Measurements from ENCODE around the gene SLC9A5.

The SLC9A5 gene, protein sequence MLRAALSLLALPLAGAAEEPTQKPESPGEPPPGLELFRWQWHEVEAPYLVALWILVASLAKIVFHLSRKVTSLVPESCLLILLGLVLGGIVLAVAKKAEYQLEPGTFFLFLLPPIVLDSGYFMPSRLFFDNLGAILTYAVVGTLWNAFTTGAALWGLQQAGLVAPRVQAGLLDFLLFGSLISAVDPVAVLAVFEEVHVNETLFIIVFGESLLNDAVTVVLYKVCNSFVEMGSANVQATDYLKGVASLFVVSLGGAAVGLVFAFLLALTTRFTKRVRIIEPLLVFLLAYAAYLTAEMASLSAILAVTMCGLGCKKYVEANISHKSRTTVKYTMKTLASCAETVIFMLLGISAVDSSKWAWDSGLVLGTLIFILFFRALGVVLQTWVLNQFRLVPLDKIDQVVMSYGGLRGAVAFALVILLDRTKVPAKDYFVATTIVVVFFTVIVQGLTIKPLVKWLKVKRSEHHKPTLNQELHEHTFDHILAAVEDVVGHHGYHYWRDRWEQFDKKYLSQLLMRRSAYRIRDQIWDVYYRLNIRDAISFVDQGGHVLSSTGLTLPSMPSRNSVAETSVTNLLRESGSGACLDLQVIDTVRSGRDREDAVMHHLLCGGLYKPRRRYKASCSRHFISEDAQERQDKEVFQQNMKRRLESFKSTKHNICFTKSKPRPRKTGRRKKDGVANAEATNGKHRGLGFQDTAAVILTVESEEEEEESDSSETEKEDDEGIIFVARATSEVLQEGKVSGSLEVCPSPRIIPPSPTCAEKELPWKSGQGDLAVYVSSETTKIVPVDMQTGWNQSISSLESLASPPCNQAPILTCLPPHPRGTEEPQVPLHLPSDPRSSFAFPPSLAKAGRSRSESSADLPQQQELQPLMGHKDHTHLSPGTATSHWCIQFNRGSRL

GRCh38 chr16:67248401-67249177 lies at the start of gene SLC9A5:
SLC9A5 (plus strand) TSS chr16:67248979; CDS start chr16:67249015, 36 bp downstream.
- peak within 1 kb of the TSS; percentile 19 for H3K27ac ChIP-seq (ENCODE audit: low read length)

GRCh38 chr16:67199011-67199807 lies 49.6 kb upstream of the SLC9A5 start, which contains the start of gene ELMO3:
ELMO3 (plus strand) TSS chr16:67199131; CDS start chr16:67199327, 196 bp downstream.
- no peaks in the 10 kb centered on the region for H4K20me1 ChIP-seq (ENCODE audit: insufficient read depth, low read length)
- no peaks in the 10 kb centered on the region for H3K9me3 ChIP-seq (ENCODE audit: insufficient read depth, low read length)
- no peaks in the 10 kb centered on the region for H3K4me1 ChIP-seq (ENCODE audit: low read length)
- H3K79me2 ChIP-seq (ENCODE audit: low read length) = peaks cover 6% of the 10 kb centered on the region
- H3K36me3 ChIP-seq (replicated peaks; ENCODE audit: low read depth, low read length) = peaks cover 58% of the 10 kb centered on the region
- H3K27ac ChIP-seq (ENCODE audit: low read length) = no peak within 1 kb of the TSS
- no peak within 1 kb of the TSS for H2AFZ ChIP-seq (ENCODE audit: low read depth, low read length)
- TF ChIP-seq, protein P1, sequence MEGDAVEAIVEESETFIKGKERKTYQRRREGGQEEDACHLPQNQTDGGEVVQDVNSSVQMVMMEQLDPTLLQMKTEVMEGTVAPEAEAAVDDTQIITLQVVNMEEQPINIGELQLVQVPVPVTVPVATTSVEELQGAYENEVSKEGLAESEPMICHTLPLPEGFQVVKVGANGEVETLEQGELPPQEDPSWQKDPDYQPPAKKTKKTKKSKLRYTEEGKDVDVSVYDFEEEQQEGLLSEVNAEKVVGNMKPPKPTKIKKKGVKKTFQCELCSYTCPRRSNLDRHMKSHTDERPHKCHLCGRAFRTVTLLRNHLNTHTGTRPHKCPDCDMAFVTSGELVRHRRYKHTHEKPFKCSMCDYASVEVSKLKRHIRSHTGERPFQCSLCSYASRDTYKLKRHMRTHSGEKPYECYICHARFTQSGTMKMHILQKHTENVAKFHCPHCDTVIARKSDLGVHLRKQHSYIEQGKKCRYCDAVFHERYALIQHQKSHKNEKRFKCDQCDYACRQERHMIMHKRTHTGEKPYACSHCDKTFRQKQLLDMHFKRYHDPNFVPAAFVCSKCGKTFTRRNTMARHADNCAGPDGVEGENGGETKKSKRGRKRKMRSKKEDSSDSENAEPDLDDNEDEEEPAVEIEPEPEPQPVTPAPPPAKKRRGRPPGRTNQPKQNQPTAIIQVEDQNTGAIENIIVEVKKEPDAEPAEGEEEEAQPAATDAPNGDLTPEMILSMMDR (IDR thresholded peaks at IDR 0.05; ENCODE audit: low read depth, low read length) = no peak
- TF ChIP-seq EZH2phosphoT487 (IDR thresholded peaks at IDR 0.05; ENCODE audit: low read depth) = no peak
- H3K9ac ChIP-seq (ENCODE audit: low read length) = no peak within 1 kb of the TSS
- H3K4me3 ChIP-seq (ENCODE audit: low read length) = no peak within 1 kb of the TSS
- H3K4me2 ChIP-seq (ENCODE audit: low read length) = no peak within 1 kb of the TSS
- H3K27me3 ChIP-seq (ENCODE audit: low read depth, low read length) = no peaks in the 10 kb centered on the region

More at GRCh38 chr16:67248401-67249177, at the start of gene SLC9A5:
- Histone ChIP-seq H3K4me2 (ENCODE audit: low read length) (peak within 1 kb of the TSS; percentile 97), H2AFZ (ENCODE audit: low read depth, low read length) (peak within 1 kb of the TSS; percentile 71), H3K4me3 (ENCODE audit: low read length) (peak within 1 kb of the TSS; percentile 95), H3K4me1 (ENCODE audit: low read length) (peaks cover 38% of the 10 kb centered on the region), H3K27me3 (ENCODE audit: low read depth, low read length) (no peaks in the 10 kb centered on the region), H3K79me2 (ENCODE audit: low read length) (peaks cover 13% of the 10 kb centered on the region), H4K20me1 (ENCODE audit: insufficient read depth, low read length) (no peaks in the 10 kb centered on the region), H3K36me3 (replicated peaks; ENCODE audit: low read depth, low read length) (no peaks in the 10 kb centered on the region), H3K9me3 (ENCODE audit: insufficient read depth, low read length) (no peaks in the 10 kb centered on the region), H3K9ac (ENCODE audit: low read length) (peak within 1 kb of the TSS; percentile 90)
- TF ChIP-seq, protein P1 (IDR thresholded peaks at IDR 0.05; ENCODE audit: low read depth, low read length) = peak; percentile 25; the same call in 1 of the 2 replicates
- no peak for TF ChIP-seq EZH2phosphoT487 (IDR thresholded peaks at IDR 0.05; ENCODE audit: low read depth)

DNA sequence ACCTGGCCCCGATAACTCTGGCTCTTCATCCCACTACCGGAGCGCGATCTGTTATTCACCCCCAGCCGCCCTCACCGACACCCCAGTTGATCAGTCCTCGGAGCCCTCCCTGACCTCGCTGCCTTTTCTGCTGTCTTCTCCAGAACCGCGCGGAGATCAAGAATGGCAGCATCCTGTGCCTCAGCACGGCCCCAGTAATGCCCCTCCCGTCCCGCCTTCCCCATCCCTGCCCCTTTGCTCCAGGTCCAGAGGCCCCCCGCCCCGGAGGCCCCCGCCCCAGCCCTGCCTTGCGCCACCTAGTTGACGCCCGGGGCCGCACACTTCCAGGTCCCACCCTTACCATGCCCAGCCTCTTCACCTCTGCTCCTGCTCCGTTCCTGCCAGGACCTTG lies 49.0 kb upstream of the SLC9A5 start:
- H4K20me1 ChIP-seq (ENCODE audit: insufficient read depth, low read length) = no peaks in the 10 kb centered on the region
- no peak overlapping the region for H3K4me3 ChIP-seq (ENCODE audit: low read length)
- H2AFZ ChIP-seq (ENCODE audit: low read depth, low read length) = no peak overlapping the region
- H3K79me2 ChIP-seq (ENCODE audit: low read length) = 0 out of 2 replicates have a peak, but pooled peaks cover under 1% of the 10 kb centered on the region
- peaks cover 55% of the 10 kb centered on the region for H3K36me3 ChIP-seq (replicated peaks; ENCODE audit: low read depth, low read length)
- no peaks in the 10 kb centered on the region for H3K9me3 ChIP-seq (ENCODE audit: insufficient read depth, low read length)
- no peak overlapping the region for H3K4me2 ChIP-seq (ENCODE audit: low read length)
- H3K27me3 ChIP-seq (ENCODE audit: low read depth, low read length) = no peaks in the 10 kb centered on the region
- TF ChIP-seq EZH2phosphoT487 (IDR thresholded peaks at IDR 0.05; ENCODE audit: low read depth) = no peak
- TF ChIP-seq, protein P1 (IDR thresholded peaks at IDR 0.05; ENCODE audit: low read depth, low read length) = no peak
- no peak overlapping the region for H3K9ac ChIP-seq (ENCODE audit: low read length)
- no peaks in the 10 kb centered on the region for H3K4me1 ChIP-seq (ENCODE audit: low read length)
- H3K27ac ChIP-seq (ENCODE audit: low read length) = no peak overlapping the region
